ENCODE measurements around the gene MTAP. TPM values are rescaled to one million over a fixed set of nuclear protein-coding genes. Genes with fewer than 3 reads are reported as not detected.
"Not testable (repeated sequence)": the region's sequence is repeated elsewhere in the genome, so short reads cannot be mapped to it uniquely, and the experiment has no call there.

The MTAP gene
- polyA plus RNA-seq, 1 donor, result 48.1 TPM

GRCh38 chr9:21919377-21920362 lies 117.2 kb downstream of the MTAP start:
- DNase-seq, result no peak

- no peak for DNase-seq
These were observed 121.3 kb downstream of the MTAP start for GRCh38 chr9:21923694-21924093.

DNA sequence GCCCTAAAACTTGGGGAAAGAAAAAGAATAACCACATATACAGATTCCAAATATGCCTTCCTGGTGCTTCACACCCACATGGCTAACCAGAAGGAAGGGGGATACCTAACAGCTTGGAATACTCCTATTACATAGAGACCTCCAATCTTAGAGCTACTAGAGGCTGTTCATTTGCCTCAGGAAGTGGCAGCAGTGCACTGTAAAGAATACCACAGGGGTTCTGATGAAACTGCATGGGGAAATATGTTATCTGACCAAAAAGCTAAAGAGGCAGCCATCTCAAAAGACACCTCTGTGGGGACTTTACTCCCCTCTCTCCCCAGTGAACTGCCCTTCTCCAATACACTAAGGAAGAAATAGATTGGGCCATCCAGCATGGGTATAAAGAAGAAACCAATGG lies 125.3 kb downstream of the MTAP start:
- DNase-seq, result no peak

GRCh38 chr9:21931428-21931827 lies 129.0 kb downstream of the MTAP start:
- no peak for DNase-seq

GRCh38 chr9:21933281-21933680 lies 130.8 kb downstream of the MTAP start:
- DNase-seq, result no peak

DNA sequence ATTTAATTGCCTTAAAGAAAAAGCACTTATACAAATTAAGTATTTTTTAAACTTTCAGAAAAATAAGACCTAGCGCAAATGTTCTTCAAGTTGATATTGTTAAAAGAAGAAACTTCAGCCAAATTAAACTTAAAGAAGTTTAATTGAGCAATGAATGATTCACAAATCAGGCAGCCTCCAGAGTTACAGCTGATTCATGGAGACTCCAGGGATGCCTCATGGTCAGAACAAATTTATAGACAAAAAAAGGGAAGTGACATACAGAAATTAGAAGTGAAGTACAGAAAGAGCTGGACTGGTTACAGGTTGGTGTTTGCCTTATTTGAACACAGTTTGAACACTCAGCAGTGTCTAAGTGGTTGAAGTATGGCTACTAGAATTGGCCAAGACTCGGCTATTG lies 131.4 kb downstream of the MTAP start:
- no peak for DNase-seq

- no peak for DNase-seq
These were observed 133.2 kb downstream of the MTAP start for GRCh38 chr9:21935631-21936030.

- DNase-seq, result no peak
These were observed 133.7 kb downstream of the MTAP start for GRCh38 chr9:21936161-21936560.

DNA sequence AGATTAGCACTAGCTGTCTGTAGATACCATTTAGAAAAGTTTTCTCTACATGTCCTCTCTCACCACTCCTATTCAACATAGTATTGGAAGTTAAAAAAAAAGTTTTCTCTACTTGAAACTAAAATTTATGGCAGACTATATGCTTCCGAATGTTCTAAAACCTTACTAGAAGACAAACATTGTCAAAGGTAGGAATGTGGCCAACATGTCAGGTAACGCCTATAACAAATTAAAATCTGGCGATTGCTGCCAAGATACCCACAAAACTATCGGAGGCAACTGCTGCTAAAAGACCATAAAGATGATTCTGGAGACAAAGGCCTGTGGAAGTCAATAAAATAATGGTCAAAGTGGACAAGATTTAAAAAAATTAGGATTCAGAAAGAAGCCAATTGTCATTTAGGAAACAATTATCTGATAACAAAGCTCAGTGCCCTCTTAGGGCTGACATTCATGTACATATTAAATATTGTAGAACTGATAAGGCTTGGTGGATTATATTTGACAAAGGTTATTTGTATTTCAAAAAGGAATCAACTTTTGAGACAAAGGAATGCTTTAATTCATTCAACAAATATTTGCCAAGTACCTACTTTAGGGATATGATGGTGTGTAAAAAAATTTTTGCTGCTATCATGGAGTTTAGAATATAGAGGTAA lies 139.0 kb downstream of the MTAP start:
- no peak for DNase-seq

DNA sequence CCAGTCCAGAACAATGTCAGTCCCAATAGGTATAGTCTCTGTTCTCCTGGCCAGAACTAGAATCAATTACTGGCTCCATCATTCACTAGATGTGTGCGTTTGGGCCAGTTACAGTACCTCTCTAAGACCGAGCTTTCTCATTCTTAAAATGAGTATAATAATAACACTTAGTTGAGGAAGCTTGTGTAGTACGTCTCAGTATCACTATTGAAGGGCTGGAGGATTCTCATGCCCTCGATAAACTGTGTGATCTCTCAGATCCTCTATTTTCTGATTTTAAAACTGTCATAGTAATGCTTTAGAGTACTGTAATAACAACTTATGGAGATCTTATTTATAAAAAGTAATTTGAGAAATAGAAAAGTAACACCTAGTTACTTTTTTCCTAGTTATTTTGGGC lies 141.0 kb downstream of the MTAP start:
- no peak for DNase-seq

DNA sequence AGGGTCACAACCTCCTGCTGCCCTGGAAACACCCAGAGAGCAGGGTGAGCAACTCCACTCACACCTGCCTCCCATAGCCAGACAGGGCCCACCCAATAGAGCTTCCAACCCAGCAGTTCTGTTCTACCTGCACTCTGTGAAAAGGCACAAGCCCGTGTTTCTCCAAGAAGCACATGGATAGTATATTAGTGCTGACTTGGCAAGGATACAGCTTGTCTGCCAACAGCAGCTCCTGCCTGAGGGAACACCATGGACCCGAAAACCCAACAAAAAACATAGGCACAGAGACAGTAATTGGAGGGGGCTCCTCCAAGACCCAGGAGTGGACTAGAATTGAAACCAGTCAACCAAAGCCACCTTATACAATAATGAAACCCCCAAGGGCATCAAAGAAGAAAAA lies 143.2 kb downstream of the MTAP start:
- no peak for DNase-seq

DNA sequence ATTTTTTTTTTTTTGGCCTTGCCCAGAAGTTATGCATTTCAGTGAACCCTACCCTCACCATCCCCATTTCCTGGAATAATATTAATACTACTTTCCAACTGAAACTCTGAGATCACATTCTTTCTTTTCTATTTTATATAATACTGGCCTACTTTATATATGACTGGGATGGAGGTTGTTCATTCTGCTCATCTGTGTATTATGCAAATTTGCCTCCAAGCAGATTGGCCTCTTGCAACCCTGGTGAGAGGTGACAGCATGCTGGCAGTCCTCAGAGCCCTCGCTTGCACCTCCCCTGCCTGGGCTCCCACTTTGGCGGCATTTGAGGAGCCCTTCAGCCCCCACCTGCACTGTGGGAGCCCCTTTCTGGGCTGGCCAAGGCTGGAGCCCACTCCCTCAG lies 156.4 kb downstream of the MTAP start:
- no peak for DNase-seq

DNA sequence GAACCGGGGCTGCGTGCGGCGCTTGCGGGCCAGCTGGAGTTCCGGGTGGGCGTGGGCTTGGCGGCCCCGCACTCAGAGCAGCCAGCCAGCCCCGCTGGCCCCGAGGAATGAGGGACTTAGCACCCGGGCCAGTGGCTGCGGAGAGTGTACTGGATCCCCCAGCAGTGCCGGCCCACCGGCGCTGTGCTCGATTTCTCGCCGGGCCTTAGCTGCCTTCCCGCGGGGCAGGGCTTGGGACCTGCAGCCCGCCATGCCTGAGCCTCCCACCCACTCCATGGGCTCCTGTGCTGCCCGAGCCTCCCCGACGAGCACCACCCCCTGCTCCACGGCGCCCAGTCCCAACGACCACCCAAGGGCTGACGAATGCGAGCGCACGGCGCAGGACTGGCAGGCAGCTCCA lies 156.8 kb downstream of the MTAP start:
- not testable (repeated sequence) for DNase-seq

DNA sequence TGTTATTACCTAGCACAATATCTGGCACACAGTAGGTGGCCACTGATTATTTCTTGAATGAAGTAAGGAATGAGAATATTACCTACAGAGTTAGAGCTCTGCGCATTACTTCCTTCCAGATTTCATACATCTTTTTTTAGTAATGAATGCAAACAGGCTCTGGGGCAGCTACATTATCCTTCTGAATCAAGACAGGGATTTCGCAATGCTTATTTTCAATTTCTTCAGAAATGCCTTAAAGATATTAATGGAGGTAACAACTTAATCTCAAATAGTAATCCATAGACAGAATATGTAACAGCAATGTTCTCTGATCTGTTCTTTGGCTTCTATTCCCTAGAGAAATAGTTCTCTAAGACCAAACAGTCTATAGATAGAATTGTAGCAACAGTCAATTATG lies 159.1 kb downstream of the MTAP start:
- DNase-seq, result no peak

- DNase-seq, result no peak
These were observed 162.5 kb downstream of the MTAP start for GRCh38 chr9:21964925-21965385.

DNA sequence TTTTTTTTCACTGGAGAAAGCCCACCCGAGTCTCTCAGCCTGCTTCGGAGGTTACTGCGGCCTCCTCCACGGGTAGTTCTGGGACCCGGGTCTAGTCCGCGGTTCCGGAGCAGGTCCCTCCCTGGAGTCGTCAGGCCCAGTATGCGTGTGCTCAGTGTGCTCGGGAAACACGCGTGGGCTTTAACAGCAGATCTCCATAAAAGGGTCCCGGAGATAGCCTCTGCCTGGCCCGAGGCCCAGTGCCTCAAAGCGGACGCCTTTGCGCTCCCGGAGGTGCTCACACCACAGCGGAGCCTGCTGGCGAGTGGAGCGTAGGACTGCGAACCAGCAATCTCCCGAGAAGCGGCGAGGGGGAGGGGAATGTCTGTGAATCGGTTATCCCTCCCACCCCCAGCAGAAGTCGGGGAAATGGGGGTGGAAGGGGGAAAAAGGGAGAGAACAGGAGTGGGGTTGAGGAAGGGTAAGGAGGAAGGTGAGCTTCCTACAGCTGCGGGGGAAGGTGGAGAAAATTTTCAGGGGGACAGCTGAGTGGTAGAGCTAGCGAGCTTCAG lies 163.0 kb downstream of the MTAP start:
- no peak for DNase-seq

- no peak for DNase-seq
These were observed 163.9 kb downstream of the MTAP start for GRCh38 chr9:21966140-21966851.

GRCh38 chr9:21967169-21967568 lies 164.7 kb downstream of the MTAP start:
- DNase-seq, result no peak

- DNase-seq, result no peak
These were observed 165.3 kb downstream of the MTAP start for GRCh38 chr9:21967702-21968101.

DNA sequence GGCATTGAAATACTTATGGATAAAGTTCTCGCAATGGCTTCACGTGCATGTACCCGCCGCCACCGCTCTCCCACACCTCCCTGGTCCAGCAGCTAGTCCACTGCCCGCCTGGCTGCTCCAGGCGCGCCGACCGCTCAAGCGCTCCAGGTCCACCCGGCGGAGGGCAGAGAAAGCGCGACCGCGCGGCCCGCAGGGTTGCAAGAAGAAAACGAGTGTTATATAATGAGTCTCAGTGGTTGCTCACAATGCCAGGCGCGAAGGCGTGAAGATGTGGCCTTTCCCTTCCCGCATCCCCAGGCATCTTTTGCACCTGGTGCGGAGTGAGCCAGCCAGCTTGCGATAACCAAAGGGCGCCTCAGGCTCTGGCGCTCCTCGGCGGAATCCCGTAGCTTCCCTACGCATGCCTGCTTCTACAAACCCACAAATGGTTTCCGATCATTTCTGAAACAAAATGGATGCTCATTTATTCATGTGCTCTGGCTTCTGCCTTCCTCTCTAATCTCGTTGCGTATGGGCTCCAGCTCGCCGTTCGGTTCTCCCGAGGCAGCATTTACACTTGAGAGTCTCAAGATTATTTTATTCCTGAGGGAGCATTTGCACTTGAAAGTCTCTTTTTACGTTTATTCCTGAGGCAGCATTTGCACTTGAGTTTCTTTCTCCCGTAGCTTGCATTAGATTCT lies 166.0 kb downstream of the MTAP start:
- DNase-seq, result no peak

DNA sequence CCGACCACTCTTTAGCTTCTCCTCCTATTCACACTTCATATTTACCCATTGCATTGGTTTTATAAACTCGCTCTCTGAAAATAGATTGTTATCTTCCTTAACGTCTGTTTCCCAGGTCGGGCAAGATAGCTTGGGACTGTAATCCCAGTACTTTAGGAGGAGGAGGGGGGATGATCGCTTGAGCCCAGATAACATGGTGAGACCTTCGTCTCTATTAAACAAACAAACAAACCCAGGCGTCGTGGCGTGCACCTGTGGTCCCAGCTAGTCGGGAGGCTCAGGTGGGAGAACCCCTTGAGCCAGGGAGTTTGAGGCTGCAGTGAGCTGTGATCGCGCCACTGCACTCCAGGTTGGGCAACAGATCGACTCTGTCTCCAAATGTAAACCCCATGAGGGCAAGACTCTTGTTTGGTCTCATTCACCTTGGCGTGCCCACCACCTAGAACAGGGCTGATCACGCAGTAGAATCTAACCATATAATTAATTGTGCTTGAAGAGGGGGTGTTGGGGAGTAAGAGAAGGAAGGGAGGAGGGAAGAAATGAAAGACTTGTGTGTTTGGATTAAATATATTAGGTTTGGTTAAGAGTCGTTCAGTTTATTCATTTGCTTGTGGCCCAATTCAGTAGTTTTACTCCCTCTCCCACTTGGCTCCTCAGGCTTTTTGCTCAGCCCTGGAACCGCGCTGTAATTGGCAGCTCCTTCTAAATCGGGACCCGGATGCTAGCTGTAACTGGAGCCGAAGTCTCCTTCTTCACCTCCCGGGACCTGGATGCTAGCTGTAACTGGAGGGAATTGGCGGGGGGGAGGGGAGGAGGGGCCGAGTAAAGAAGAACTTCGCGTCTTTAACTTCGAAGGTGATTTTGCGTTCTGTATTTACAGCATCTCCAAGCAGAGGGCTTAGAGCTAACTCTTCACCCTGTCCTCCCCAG lies 166.8 kb downstream of the MTAP start:
- DNase-seq, result no peak
